Measurements from ENCODE around the gene RHOT2. TPM values are rescaled to one million over a fixed set of nuclear protein-coding genes. Genes with fewer than 3 reads are reported as not detected.

The RHOT2 gene
- total and polyA plus RNA-seq, 9 of the 15 experiments (the other 6 are each of a cell fraction or from before 2014, with no cell fraction given) = 5.0 to 373 (median 112) TPM

DNA sequence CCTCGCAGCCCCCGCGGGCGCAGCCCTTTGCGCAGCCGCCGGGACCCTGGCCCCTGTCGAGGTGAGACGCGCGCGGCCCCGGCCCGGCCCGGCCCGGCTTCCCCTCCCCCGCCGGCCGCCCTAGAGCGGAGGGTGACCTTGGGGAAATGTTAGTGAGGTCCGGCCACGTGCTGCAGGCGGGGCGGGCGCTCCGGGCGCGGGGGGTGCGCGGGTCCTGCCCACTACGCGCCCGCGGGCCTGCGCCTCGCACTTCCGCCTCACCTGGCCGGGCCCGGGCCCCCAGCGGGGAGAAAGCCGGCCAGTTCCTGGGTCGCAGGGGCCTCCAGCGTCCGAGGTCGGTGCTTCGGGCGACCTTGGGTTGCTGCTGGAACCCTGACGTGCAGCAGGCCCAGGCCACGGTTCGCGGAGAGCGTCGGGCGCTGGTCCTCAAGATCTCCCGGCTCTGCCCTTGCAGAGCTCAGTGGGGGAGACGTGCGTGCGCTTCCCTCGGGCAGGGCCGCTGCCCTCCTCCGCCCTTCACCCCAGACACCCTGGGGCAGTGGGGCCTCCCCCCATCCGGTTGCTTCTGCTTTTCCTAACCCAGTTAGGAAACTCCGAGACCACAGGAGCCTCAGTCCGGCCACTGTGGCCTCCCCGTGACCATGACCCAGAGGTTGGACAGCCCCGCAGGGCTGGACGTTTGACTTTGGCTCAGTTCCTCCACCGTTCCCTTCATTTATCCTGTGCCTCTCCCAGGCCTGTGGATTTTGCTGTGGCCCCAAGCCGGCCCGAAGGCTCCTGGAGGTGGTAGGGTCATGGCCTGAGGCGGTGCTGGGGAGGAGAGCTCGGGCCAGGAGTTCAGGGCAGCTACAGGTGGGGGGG lies 25.5 kb upstream of the RHOT2 start:
- Histone ChIP-seq H3K4me2 (ENCODE audit: insufficient read depth, low read length) (peak overlapping the region; percentile 92), H3K36me3 (ENCODE audit: control insufficient read depth, insufficient read depth, low read length) (peaks cover 41% of the 10 kb centered on the region; the same call in 2 of the 3 replicates), H3K27me3 (ENCODE audit: control insufficient read depth in 2 of 2, insufficient read depth in 2 of 2, low read length in 2 of 2) (no peaks in the 10 kb centered on the region), H3K9me3 (replicated peaks; ENCODE audit: control insufficient read depth, insufficient read depth, low read depth, low read length) (no peaks in the 10 kb centered on the region), H3K9ac (ENCODE audit: insufficient read depth in 1 of 2, low read depth in 2 of 2, low read length in 2 of 2) (peak overlapping the region; percentile 91 to 99), H4K20me1 (replicated peaks; ENCODE audit: control insufficient read depth, insufficient read depth, low read length) (no peaks in the 10 kb centered on the region), H3K27ac (ENCODE audit: extremely low read depth, low read depth, low read length) (peak overlapping the region; percentile 94), H3K9me1 (ENCODE audit: control insufficient read depth, insufficient read depth, low read length) (no peaks in the 10 kb centered on the region), H3K79me2 (ENCODE audit: control insufficient read depth, insufficient read depth, low read length) (peaks cover 59% of the 10 kb centered on the region), H3K4me3 (peak overlapping the region; percentile 89), H3K4me1 (replicated peaks in 1 of 2; ENCODE audit: control insufficient read depth in 2 of 2, insufficient read depth in 2 of 2, low read length in 2 of 2) (peaks cover 13 to 84% of the 10 kb centered on the region in 2 experiments; a peak in 4 of 5 replicates), H2AFZ (ENCODE audit: low read depth, low read length) (0 out of 2 replicates have a peak overlapping the region, but pooled peaks have one; percentile 81)
- ChIA-PET CTCF (ENCODE audit: low intra/inter-chr PET ratio) (no interaction called here), POLR2A (interaction anchor here (0.7 to 2.3 kb wide), 7 partner anchors 9 to 81 kb away, joined by 3 to 13 read pairs (median 4); partner anchors contain the start of gene NHLRC4)
- no TSS peak for BruUV-seq (replicated peaks)
- ATAC-seq (peak; percentile 28), FAIRE-seq (peak; percentile 52), DNase-seq (ENCODE audit: extremely low read depth in 1 of 4, low spot score in 3 of 4) (peak; percentile 71 to 82 (median 77))
- intact Hi-C loops (cut with micrococcal nuclease) (no loop called here), in situ Hi-C loops (cut with MboI) (no loop called here)
- under 1% methylated on average over 48 of the region's 72 CpGs for WGBS (ENCODE audit: insufficient coverage, low coverage, missing lambda C conversion rate)
- TF ChIP-seq, protein P1, sequence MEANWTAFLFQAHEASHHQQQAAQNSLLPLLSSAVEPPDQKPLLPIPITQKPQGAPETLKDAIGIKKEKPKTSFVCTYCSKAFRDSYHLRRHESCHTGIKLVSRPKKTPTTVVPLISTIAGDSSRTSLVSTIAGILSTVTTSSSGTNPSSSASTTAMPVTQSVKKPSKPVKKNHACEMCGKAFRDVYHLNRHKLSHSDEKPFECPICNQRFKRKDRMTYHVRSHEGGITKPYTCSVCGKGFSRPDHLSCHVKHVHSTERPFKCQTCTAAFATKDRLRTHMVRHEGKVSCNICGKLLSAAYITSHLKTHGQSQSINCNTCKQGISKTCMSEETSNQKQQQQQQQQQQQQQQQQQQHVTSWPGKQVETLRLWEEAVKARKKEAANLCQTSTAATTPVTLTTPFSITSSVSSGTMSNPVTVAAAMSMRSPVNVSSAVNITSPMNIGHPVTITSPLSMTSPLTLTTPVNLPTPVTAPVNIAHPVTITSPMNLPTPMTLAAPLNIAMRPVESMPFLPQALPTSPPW (CRISPR knock-in tag; IDR thresholded peaks at IDR 0.05) = peak; percentile 90
- peak; percentile 72 for TF ChIP-seq CHD1 (IDR thresholded peaks at IDR 0.05; ENCODE audit: low read length)
- TF ChIP-seq, protein P2, sequence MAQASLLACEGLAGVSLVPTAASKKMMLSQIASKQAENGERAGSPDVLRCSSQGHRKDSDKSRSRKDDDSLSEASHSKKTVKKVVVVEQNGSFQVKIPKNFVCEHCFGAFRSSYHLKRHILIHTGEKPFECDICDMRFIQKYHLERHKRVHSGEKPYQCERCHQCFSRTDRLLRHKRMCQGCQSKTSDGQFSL (CRISPR knock-in tag; IDR thresholded peaks at IDR 0.05) = peak; percentile 83
- TF ChIP-seq, protein P2 (tag; IDR thresholded peaks at IDR 0.05) = peak in 1 of 2 experiments; percentile 70; a peak in 2 of 4 replicates
- TF ChIP-seq, protein P3, sequence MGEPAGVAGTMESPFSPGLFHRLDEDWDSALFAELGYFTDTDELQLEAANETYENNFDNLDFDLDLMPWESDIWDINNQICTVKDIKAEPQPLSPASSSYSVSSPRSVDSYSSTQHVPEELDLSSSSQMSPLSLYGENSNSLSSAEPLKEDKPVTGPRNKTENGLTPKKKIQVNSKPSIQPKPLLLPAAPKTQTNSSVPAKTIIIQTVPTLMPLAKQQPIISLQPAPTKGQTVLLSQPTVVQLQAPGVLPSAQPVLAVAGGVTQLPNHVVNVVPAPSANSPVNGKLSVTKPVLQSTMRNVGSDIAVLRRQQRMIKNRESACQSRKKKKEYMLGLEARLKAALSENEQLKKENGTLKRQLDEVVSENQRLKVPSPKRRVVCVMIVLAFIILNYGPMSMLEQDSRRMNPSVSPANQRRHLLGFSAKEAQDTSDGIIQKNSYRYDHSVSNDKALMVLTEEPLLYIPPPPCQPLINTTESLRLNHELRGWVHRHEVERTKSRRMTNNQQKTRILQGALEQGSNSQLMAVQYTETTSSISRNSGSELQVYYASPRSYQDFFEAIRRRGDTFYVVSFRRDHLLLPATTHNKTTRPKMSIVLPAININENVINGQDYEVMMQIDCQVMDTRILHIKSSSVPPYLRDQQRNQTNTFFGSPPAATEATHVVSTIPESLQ (CRISPR knock-in tag; IDR thresholded peaks at IDR 0.05) = no peak
- TF ChIP-seq ZNF121 (CRISPR knock-in tag; conservative IDR thresholded peaks at IDR 0.05) = no peak
- peak; percentile 88 for TF ChIP-seq MYC (IDR thresholded peaks at IDR 0.05; ENCODE audit: low read depth, low read length)
- no peak for TF ChIP-seq MYC (CRISPR knock-in tag; IDR thresholded peaks at IDR 0.05; ENCODE audit: borderline replicate concordance, low read depth)
- peak; percentile 77 for TF ChIP-seq ZFX (CRISPR knock-in tag; IDR thresholded peaks at IDR 0.05)
- TF ChIP-seq RBBP5 (IDR thresholded peaks at IDR 0.05; ENCODE audit: borderline replicate concordance, insufficient read depth, low read length, poor library complexity, severe bottlenecking) = peak; percentile 55
- TF ChIP-seq ZBTB1 (CRISPR knock-in tag; IDR thresholded peaks at IDR 0.05; ENCODE audit: borderline replicate concordance, low read depth) = peak; percentile 11; the same call in 1 of the 2 replicates
- TF ChIP-seq SP1 (CRISPR knock-in tag; IDR thresholded peaks at IDR 0.05) = peak; percentile 49; the same call in 1 of the 2 replicates
- TF ChIP-seq ETV6 (IDR thresholded peaks at IDR 0.05; ENCODE audit: borderline replicate concordance in 1 of 2, low read depth in 2 of 2, low read length in 1 of 2) = peak in 1 of 2 experiments; percentile 51; a peak in 1 of 4 replicates
- TF ChIP-seq ETV6 (CRISPR knock-in tag; IDR thresholded peaks at IDR 0.05; ENCODE audit: borderline replicate concordance) = no peak; the same call in 1 of the 2 replicates
- TF ChIP-seq GABPA (tag; conservative IDR thresholded peaks at IDR 0.05; ENCODE audit: low read depth) = peak; percentile 62
- TF ChIP-seq GABPB1 (CRISPR knock-in tag; IDR thresholded peaks at IDR 0.05) = peak; percentile 70

Data from K562 (cell line).